ENCODE results near the gene BRCA2.

DNA sequence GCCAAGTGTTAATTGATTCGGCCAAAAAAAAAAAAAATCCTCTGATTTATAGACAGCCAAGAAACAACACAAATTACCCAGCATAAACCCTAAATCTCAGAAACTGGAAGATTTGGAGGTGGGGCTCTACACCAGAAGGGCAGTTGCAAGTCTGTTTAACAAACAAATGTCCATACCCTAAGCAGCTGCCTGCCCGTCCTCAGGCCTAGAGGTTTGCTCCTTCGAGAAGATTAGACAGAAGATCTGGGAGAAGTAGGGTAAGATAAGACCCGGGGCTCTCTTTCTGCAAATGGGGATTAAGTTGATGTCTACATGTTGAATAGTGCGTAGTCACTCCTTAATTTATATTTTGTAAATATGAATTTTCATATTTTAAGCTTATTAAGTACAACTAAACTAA lies 116.1 kb downstream of the BRCA2 start:
- TF ChIP-seq, protein P1, sequence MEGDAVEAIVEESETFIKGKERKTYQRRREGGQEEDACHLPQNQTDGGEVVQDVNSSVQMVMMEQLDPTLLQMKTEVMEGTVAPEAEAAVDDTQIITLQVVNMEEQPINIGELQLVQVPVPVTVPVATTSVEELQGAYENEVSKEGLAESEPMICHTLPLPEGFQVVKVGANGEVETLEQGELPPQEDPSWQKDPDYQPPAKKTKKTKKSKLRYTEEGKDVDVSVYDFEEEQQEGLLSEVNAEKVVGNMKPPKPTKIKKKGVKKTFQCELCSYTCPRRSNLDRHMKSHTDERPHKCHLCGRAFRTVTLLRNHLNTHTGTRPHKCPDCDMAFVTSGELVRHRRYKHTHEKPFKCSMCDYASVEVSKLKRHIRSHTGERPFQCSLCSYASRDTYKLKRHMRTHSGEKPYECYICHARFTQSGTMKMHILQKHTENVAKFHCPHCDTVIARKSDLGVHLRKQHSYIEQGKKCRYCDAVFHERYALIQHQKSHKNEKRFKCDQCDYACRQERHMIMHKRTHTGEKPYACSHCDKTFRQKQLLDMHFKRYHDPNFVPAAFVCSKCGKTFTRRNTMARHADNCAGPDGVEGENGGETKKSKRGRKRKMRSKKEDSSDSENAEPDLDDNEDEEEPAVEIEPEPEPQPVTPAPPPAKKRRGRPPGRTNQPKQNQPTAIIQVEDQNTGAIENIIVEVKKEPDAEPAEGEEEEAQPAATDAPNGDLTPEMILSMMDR (IDR thresholded peaks at IDR 0.05), result no peak
- no peak for TF ChIP-seq POLR2A (IDR thresholded peaks at IDR 0.05)

All from testis (tissue), 2 donors.